ENCODE results near the gene IFI27L1.

IFI27L1 gene

GRCh38 chr14:94080621-94081385 is at the start of gene IFI27L1, which contains the start of gene DDX24:
TSS of gene IFI27L1 (plus strand) at chr14:94081310. CDS start at chr14:94096938, 15,628 bp downstream.
TSS of gene DDX24 (minus strand) at chr14:94081202. CDS start at chr14:94079742, 1,460 bp downstream.
- in situ Hi-C loops (cut with HindIII; ENCODE audit: low sequenced_read_pairs): no loop called here

GRCh38 chr14:94031883-94032279 is 49.2 kb upstream of the IFI27L1 start:
- in situ Hi-C loops (cut with HindIII; ENCODE audit: low sequenced_read_pairs): no loop called here

GRCh38 chr14:94034886-94035285 is 46.2 kb upstream of the IFI27L1 start:
- in situ Hi-C loops (cut with HindIII; ENCODE audit: low sequenced_read_pairs): no loop called here

GRCh38 chr14:94036313-94037167 is 44.6 kb upstream of the IFI27L1 start:
- in situ Hi-C loops (cut with HindIII; ENCODE audit: low sequenced_read_pairs): no loop called here

- in situ Hi-C loops (cut with HindIII; ENCODE audit: low sequenced_read_pairs): no loop called here
Measured at GRCh38 chr14:94037954-94038353, 43.2 kb upstream of the IFI27L1 start.

GRCh38 chr14:94038510-94038909 is 42.6 kb upstream of the IFI27L1 start:
- in situ Hi-C loops (cut with HindIII; ENCODE audit: low sequenced_read_pairs): no loop called here

GRCh38 chr14:94038921-94039629 is 42.0 kb upstream of the IFI27L1 start:
- in situ Hi-C loops (cut with HindIII; ENCODE audit: low sequenced_read_pairs): no loop called here

- in situ Hi-C loops (cut with HindIII; ENCODE audit: low sequenced_read_pairs): no loop called here
Measured at GRCh38 chr14:94040247-94040646, 40.9 kb upstream of the IFI27L1 start.

- in situ Hi-C loops (cut with HindIII; ENCODE audit: low sequenced_read_pairs): no loop called here
Measured at GRCh38 chr14:94040796-94041195, 40.3 kb upstream of the IFI27L1 start.

GRCh38 chr14:94041551-94042346 is 39.4 kb upstream of the IFI27L1 start:
- in situ Hi-C loops (cut with HindIII; ENCODE audit: low sequenced_read_pairs): no loop called here

GRCh38 chr14:94042433-94043091 is 38.5 kb upstream of the IFI27L1 start:
- in situ Hi-C loops (cut with HindIII; ENCODE audit: low sequenced_read_pairs): no loop called here

GRCh38 chr14:94043111-94043755 is 37.9 kb upstream of the IFI27L1 start:
- in situ Hi-C loops (cut with HindIII; ENCODE audit: low sequenced_read_pairs): no loop called here

GRCh38 chr14:94043756-94044475 is 37.2 kb upstream of the IFI27L1 start:
- in situ Hi-C loops (cut with HindIII; ENCODE audit: low sequenced_read_pairs): no loop called here

- in situ Hi-C loops (cut with HindIII; ENCODE audit: low sequenced_read_pairs): no loop called here
Measured at GRCh38 chr14:94044476-94045091, 36.5 kb upstream of the IFI27L1 start.

- in situ Hi-C loops (cut with HindIII; ENCODE audit: low sequenced_read_pairs): no loop called here
Measured at GRCh38 chr14:94045101-94045500, 36.0 kb upstream of the IFI27L1 start.

GRCh38 chr14:94045563-94046345 is 35.4 kb upstream of the IFI27L1 start:
- in situ Hi-C loops (cut with HindIII; ENCODE audit: low sequenced_read_pairs): no loop called here

- in situ Hi-C loops (cut with HindIII; ENCODE audit: low sequenced_read_pairs): no loop called here
Measured at GRCh38 chr14:94046696-94047250, 34.3 kb upstream of the IFI27L1 start.

Measured in DLD1 (cell line).